Thoracic aorta (tissue), 2 donors: ENCODE data around the gene CRAMP1. TPM values are rescaled to one million over a fixed set of nuclear protein-coding genes. Genes with fewer than 3 reads are reported as not detected.

ENCODE experiments used
- ATAC-seq: fragments of 150-250 bp; one replicate; pipeline ENCODE4 v1.8.0; 2017; ENCODE audit warnings: low read depth; ENCODE audit not compliant: insufficient number of reproducible peaks, low FRiP score
- DNase-seq: peaks from one replicate; pipeline ENCODE4 v3.0.0-alpha.2; 2020; ENCODE audit warnings: low spot score
- H3K27ac ChIP-seq, 2 donors: fragments of 200-600 bp; sonication (generic); 1 replicate in 1 of 2; 2 replicates in 1 of 2; pipeline ENCODE4 v1.5.1; 2016; ENCODE audit warnings: mild to moderate bottlenecking in 2 of 2, moderate library complexity in 2 of 2
- H3K27me3 ChIP-seq: fragments of 200-600 bp; sonication (generic); replicated peaks from 2 replicates; pipeline ENCODE4 v1.6.0; 2016; ENCODE audit warnings: mild to moderate bottlenecking; ENCODE audit not compliant: insufficient read depth
- H3K36me3 ChIP-seq: fragments of 200-600 bp; sonication (generic); one replicate; pipeline ENCODE4 v1.5.1; 2016
- H3K4me1 ChIP-seq, 2 donors: fragments of 200-600 bp; sonication (generic); 1 replicate in 1 of 2; 2 replicates in 1 of 2; pipeline versions ENCODE4 v1.5.1 to v1.6.0; 2016; ENCODE audit warnings: low read depth in 2 of 2, mild to moderate bottlenecking in 1 of 2; ENCODE audit not compliant: control insufficient read depth in 1 of 2
- H3K4me3 ChIP-seq: fragments of 200-600 bp; sonication (generic); 2 replicates; pipeline ENCODE4 v1.5.1; 2016; ENCODE audit warnings: mild to moderate bottlenecking
- H3K9me3 ChIP-seq: fragments of 200-600 bp; sonication (generic); 2 replicates; pipeline ENCODE4 v1.5.1; 2016
- total RNA-seq, 2 donors: library from RNA; depleted of rRNA; stranded (reverse); fragments of >200 nt; gene quantifications; one replicate each; pipeline versions ENCODE4 v1.1.0 to v1.2.3, GENCODE V29; 2016
- TF ChIP-seq, protein P1 (sequence below): fragments of 200-600 bp; sonication (generic); IDR thresholded peaks from one replicate; pipeline ENCODE4 v1.5.1; 2019; ENCODE audit warnings: antibody characterized with exemption

Gene CRAMP1
- total RNA-seq, 2 donors from 2014 or later = 15.0 to 21.4 TPM

DNA sequence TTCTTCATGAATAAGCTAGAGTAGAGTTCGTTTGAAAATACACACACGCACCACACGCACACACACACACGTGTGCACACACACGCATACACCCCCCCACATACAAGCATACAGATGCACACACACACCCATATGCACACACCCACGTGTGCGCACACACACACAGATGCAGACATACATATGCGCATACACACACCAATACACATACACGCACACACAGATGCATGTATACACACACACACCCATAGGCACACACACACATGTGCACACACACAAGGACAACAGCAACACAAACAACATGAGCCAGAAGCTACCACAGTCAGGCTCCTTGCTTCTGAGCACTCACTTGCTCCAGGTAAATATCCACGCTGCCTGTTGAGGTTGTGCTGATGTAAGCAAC is 5.4 kb upstream of the CRAMP1 start:
- TF ChIP-seq, protein P1, sequence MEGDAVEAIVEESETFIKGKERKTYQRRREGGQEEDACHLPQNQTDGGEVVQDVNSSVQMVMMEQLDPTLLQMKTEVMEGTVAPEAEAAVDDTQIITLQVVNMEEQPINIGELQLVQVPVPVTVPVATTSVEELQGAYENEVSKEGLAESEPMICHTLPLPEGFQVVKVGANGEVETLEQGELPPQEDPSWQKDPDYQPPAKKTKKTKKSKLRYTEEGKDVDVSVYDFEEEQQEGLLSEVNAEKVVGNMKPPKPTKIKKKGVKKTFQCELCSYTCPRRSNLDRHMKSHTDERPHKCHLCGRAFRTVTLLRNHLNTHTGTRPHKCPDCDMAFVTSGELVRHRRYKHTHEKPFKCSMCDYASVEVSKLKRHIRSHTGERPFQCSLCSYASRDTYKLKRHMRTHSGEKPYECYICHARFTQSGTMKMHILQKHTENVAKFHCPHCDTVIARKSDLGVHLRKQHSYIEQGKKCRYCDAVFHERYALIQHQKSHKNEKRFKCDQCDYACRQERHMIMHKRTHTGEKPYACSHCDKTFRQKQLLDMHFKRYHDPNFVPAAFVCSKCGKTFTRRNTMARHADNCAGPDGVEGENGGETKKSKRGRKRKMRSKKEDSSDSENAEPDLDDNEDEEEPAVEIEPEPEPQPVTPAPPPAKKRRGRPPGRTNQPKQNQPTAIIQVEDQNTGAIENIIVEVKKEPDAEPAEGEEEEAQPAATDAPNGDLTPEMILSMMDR = no peak
- no peak overlapping the region for H3K4me3 ChIP-seq
- H3K36me3 ChIP-seq = no peaks in the 10 kb centered on the region
- H3K9me3 ChIP-seq = no peaks in the 10 kb centered on the region
- ATAC-seq (no peak), DNase-seq (no peak)
- H3K27ac ChIP-seq = no peak overlapping the region
- peaks cover 7 to 11% of the 10 kb centered on the region in 2 donors for H3K4me1 ChIP-seq
- H3K27me3 ChIP-seq = no peaks in the 10 kb centered on the region

DNA sequence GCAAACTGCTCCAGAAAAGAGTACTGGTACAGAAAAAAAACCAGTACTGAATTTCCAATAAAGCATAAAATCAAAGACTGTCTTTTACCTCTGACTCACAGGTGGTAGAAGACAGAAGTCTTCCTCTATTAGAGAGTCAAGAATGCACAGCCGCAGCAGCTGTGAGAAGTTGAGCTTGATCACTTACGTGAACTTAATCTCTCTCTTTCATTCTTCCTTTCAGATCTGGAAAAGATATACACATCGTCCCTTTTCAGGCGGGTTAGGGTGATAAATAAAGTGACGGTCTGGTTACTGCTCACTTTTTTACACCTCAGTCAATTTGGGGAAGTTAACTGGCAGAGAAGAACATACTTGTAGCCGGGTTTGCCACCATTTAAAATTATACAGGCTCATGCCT is 4.2 kb upstream of the CRAMP1 start:
- Histone ChIP-seq H3K4me1 (peaks cover 8 to 15% of the 10 kb centered on the region in 2 donors), H3K27me3 (no peaks in the 10 kb centered on the region), H3K9me3 (no peaks in the 10 kb centered on the region), H3K36me3 (no peaks in the 10 kb centered on the region), H3K27ac (no peak overlapping the region), H3K4me3 (no peak overlapping the region)
- no peak for ATAC-seq
- TF ChIP-seq, protein P1 = no peak
- no peak for DNase-seq

DNA sequence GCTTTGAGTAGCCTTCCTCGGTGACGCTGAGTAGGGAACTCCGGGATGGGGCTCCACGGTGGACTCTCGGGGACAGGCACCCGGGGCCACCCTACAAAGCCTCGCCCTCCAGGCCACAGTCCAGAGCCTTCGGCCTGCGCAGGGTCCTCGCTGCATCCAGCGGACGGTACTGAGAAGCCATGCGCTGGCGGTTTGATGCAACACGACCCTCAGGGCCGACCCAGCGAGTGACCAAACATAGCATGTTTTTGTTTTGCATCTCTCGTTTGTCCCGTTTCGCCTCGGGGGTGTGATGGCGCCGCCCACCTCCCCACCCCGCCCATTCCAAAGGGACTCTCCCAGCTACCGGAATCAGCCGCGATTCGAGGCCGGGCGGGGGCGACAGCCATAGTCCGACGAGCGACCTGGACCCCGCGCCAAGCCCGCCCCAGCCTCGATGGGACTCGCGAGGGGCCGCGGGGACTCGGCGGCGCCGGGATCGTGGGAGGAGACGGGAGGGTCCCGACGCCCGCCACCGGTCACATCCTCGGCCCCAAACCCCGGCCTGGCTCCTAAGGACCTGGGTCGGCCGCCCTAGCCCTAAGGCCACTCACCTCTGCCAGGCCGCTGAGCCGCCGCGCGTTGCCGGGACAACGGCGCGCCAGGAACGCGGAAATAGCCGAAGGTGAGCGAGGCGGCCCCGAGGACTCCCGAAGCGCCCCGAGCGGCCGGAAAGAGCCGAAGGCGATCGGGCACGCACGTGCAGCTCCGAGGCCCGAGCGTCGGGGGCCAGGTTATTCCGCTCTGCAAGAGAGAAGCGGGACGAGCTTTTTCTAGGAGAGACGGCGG is 1.9 kb upstream of the CRAMP1 start:
- peaks cover 20 to 30% of the 10 kb centered on the region in 2 donors for H3K4me1 ChIP-seq
- ATAC-seq (peak; percentile 42), DNase-seq (peak; percentile 64)
- TF ChIP-seq, protein P1 = no peak
- H3K36me3 ChIP-seq = no peaks in the 10 kb centered on the region
- H3K9me3 ChIP-seq = no peaks in the 10 kb centered on the region
- no peaks in the 10 kb centered on the region for H3K27me3 ChIP-seq
- H3K4me3 ChIP-seq = peak overlapping the region; percentile 88
- H3K27ac ChIP-seq = peak overlapping the region; percentile 70 to 77

DNA sequence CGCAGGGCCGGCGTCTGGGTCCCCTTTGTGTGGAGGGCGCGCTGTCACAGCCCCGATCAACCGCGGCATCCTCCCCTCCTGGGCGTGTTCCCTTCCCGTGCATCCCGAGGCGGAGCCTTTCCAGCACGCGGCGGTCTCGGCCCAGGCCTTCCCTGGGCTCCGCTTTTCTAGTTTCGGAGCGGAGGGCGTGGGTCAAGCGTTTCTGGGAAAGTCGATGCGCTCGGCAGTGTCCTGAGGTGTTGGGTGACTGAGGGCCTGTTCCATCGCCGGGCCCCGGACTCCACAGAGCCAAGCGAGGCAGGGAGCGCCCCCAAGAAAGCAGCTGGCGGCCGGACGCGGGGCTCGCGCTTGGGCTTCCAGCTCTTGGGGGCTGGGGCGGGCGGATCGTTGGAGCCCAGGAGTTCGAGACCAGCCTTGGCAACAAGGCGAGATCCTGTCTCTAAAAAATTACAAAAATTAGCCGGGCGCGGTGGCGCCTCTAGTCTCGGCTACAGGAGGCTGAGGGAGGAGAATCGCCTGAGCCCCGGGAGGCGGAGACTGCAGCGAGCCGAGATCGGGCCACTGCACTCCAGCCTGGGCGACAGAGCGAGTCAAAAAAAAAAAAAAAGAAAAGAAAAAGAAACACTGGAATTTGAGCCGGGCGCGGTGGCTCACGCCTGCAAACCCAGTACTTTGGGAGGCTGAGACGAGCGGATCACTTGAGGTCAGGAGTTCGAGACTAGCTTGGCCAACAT is 1.1 kb upstream of the CRAMP1 start:
- no peak for ATAC-seq
- Histone ChIP-seq H3K27ac (peak overlapping the region; percentile 70 to 77), H3K9me3 (no peaks in the 10 kb centered on the region), H3K36me3 (no peaks in the 10 kb centered on the region), H3K27me3 (no peaks in the 10 kb centered on the region), H3K4me1 (peaks cover 25 to 38% of the 10 kb centered on the region in 2 donors), H3K4me3 (peak overlapping the region; percentile 88)
- TF ChIP-seq, protein P1 = no peak
- DNase-seq = no peak

DNA sequence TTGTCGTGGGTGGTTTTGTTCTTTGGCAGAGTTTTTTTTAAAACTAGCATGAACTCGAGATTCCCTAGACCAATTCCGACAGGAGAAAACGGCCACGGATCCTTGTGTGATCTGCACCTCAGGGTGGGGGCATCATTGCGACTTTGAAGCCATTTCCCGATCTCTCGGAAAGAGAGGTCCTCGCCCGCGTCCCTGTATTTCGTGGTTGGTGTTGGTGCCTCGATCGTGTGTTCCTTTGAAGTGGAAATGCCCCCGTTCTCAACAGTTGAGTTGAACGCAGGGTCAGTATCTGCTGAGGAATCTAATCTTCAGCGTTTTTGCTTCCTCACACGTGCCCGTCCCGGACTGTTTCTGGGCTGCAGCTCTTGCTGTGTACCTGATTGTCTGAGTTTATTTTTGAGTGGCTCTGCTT is 1.1 kb downstream of the CRAMP1 start:
- ATAC-seq = no peak
- TF ChIP-seq, protein P1 = no peak
- peaks cover 25 to 39% of the 10 kb centered on the region in 2 donors for H3K4me1 ChIP-seq

More for the DNA sequence above, 1.1 kb downstream of the CRAMP1 start:
- Histone ChIP-seq H3K9me3 (no peaks in the 10 kb centered on the region), H3K4me3 (peak overlapping the region; percentile 93), H3K27ac (peak overlapping the region; percentile 63 to 79), H3K36me3 (no peaks in the 10 kb centered on the region), H3K27me3 (no peaks in the 10 kb centered on the region)
- no peak for DNase-seq
